ENCODE data around the gene GSTK1.
"Not testable (repeated sequence)": the region's sequence is repeated elsewhere in the genome, so short reads cannot be mapped to it uniquely, and the experiment has no call there.

GSTK1 gene

DNA sequence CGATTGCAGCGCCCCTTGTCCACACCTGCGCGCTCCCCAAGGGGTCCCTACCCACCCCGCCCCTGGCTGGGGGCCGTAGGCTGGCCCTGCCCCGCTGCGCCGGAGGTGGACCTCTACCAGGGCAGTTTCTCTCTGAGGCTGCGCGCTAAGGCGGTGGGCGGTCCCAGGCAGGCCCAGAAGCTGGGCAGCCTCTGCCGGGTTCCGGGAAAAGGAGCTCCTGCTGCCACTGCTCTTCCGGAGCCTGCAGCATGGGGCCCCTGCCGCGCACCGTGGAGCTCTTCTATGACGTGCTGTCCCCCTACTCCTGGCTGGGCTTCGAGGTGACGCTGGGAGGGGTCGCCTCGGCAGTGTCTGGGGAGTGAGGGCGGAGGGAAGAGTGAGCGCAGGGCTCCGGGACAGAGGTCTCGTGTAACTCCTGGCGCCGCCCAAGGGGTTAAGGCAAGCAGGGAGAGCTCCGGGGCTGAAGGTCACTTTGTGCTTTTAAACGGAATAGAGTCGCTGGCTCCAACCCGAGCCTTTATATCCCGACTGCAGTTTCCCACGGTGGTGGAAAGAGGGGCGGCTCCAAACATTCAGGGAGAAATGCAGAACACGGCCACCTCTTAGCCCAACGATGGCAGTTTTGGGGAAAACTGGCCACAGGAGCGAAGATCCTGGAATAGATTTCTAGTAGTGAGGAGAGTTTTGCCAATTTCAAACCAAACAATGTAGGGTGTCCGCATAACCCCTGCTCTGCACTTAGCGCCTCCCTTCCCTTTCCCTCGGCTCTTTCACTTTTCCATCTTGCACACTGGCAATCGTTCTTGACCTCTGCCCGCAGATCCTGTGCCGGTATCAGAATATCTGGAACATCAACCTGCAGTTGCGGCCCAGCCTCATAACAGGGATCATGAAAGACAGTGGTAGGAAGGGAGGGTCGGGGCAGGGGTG, at the start of gene GSTK1:
Gene GSTK1, plus strand, starts transcription at position 176 of the 930 bp plus-strand sequence. Its CDS starts 73 bp downstream, at position 249.
- peak within 1 kb of the TSS; percentile 74 for H3K27ac ChIP-seq
- ChIA-PET POLR2A (ENCODE audit: low non-redundant PET) (interaction anchor here (0.7 kb wide), 1 partner anchor 390 kb away, joined by 3 read pairs; no protein-coding TSS in a partner anchor), CTCF (interaction anchor here (0.6 to 1.0 kb wide), 3 partner anchors 23 to 719 kb away, joined by 3 to 4 read pairs (median 3); no protein-coding TSS in a partner anchor)
- peak; percentile 67 for DNase-seq (ENCODE audit: low spot score)
- TF ChIP-seq, protein P1, sequence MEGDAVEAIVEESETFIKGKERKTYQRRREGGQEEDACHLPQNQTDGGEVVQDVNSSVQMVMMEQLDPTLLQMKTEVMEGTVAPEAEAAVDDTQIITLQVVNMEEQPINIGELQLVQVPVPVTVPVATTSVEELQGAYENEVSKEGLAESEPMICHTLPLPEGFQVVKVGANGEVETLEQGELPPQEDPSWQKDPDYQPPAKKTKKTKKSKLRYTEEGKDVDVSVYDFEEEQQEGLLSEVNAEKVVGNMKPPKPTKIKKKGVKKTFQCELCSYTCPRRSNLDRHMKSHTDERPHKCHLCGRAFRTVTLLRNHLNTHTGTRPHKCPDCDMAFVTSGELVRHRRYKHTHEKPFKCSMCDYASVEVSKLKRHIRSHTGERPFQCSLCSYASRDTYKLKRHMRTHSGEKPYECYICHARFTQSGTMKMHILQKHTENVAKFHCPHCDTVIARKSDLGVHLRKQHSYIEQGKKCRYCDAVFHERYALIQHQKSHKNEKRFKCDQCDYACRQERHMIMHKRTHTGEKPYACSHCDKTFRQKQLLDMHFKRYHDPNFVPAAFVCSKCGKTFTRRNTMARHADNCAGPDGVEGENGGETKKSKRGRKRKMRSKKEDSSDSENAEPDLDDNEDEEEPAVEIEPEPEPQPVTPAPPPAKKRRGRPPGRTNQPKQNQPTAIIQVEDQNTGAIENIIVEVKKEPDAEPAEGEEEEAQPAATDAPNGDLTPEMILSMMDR (conservative IDR thresholded peaks at IDR 0.05; ENCODE audit: low read depth), result no peak

DNA sequence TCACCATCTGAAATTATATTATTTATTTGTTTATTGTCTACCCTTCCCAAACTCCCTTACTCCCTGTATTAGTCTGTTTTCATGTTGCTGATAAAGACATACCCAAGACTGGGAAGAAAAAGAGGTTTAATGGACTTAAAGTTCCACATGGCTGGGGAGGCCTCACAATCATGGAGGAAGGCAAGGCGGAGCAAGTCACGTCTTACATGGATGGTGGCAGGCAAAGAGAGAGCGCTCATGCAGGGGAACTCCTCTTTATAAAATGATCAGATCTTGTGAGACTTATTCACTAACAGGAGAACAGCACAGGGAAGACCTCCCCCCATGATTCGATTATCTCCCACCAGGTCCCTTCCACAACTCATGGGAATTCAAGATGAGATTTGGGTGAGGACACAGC, 49.8 kb upstream of the GSTK1 start:
- CTCF ChIA-PET, result interaction anchor here (2.0 kb wide), 1 partner anchor 210 kb away, joined by 21 read pairs; no protein-coding TSS in a partner anchor
- POLR2A ChIA-PET (ENCODE audit: low non-redundant PET); H3K27ac ChIP-seq: not testable (repeated sequence)

DNA sequence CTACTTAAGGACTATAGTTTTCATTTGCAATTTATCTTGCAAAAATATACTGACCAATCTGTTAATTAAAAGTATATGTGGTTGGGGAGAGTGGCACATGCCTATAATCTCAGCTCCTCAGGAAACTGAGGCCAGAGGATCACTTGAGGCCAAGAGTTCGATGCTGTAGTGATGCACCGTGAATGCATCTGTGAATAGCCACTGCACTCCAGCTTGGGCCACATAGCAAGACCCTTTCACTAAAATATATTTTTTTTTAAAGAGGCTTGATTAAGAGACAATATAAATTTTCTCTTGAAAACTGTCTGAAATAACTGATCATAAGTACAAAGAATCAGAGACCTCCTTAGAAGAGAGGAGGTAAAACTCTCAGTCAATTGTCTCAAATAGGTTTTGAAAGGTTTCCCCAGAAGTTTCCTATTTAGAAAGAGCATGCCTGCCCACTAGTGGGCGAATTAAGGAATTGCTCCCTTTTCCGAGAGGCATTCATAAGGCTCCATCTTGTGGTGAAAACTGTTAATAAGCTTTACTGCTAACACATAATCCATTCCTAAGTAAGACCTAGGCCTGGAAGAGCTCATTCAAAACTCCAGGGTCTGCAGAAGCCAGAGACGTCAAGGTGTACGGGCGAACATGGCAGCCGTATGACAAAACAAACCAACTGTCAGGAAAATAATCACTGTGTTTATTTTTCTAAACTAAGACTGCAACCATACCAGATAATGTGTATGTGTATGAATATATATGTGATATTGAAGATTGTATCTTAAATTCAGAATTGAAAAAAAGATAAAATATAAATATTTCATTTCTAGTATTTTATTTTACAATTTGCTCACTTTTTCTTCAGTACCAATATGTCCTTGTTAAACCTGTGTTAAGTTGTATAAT, 48.2 kb upstream of the GSTK1 start:
- POLR2A ChIA-PET (ENCODE audit: low non-redundant PET), result no interaction called here
- peak; percentile 78 for DNase-seq (ENCODE audit: low spot score)
- CTCF ChIA-PET, result interaction anchor here (0.5 to 2.0 kb wide), 18 partner anchors 11 to 856 kb away, joined by 3 to 21 read pairs (median 4); no protein-coding TSS in a partner anchor
- TF ChIP-seq, protein P1 (conservative IDR thresholded peaks at IDR 0.05; ENCODE audit: low read depth), result peak; percentile 100
- no peak overlapping the region for H3K27ac ChIP-seq

More for the DNA sequence above, 49.8 kb upstream of the GSTK1 start:
- not testable (repeated sequence) for DNase-seq (ENCODE audit: low spot score)

DNA sequence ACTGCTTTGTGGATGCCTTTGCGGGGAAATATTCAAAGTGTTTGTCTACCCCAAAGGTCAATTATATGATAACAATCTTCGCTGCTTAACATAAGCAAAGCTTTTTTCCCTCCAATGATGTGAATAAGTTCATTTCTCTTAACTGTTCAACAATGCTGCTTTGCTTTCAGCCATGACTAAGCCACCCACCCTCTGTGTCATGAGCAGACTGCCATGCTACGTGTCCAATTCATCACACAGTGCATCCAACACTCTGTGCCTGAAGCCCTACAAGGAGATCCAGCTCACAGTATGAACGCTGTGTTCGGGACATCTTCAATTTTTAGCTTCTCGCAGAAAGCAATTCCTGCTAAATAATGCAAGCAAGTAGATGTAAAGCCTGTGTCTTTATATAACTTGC, 47.1 kb upstream of the GSTK1 start:
- POLR2A ChIA-PET (ENCODE audit: low non-redundant PET), result no interaction called here

GRCh38 chr7:143216686-143217085, 46.6 kb upstream of the GSTK1 start:
- TF ChIP-seq, protein P1 (conservative IDR thresholded peaks at IDR 0.05; ENCODE audit: low read depth), result no peak

More for the DNA sequence above, 47.1 kb upstream of the GSTK1 start:
- CTCF ChIA-PET, result interaction anchor here (1.8 kb wide), 1 partner anchor 205 kb away, joined by 9 read pairs; no protein-coding TSS in a partner anchor
- TF ChIP-seq, protein P1 (conservative IDR thresholded peaks at IDR 0.05; ENCODE audit: low read depth), result no peak
- no peak for DNase-seq (ENCODE audit: low spot score)
- H3K27ac ChIP-seq, result no peak overlapping the region

DNA sequence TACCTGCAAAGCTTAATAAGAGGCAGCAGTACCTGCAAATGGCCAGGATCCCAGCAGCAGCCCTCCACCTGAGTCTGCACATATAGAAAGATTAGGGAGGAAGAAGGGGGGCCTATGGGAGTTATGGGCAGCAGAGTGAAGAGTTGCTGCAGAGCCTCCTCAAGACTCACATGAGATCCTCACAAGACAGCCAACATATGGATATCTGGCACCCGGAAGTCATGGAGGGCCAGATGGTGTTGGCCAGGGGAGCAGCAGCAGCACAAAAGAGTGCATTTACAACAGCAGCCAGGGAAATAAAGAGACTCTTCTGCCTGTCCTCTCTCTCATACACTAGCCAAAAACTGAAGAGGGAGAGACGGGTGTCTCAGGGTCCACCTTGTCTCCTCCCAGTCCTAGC, 45.4 kb upstream of the GSTK1 start:
- CTCF ChIA-PET, result no interaction called here
- H3K27ac ChIP-seq, result no peak overlapping the region
- DNase-seq (ENCODE audit: low spot score), result no peak
- POLR2A ChIA-PET (ENCODE audit: low non-redundant PET), result no interaction called here
- TF ChIP-seq, protein P1 (conservative IDR thresholded peaks at IDR 0.05; ENCODE audit: low read depth), result no peak

More at GRCh38 chr7:143216686-143217085, 46.6 kb upstream of the GSTK1 start:
- no peak for DNase-seq (ENCODE audit: low spot score)
- no peak overlapping the region for H3K27ac ChIP-seq
- CTCF ChIA-PET, result no interaction called here
- POLR2A ChIA-PET (ENCODE audit: low non-redundant PET), result no interaction called here

Measured in RWPE1 (cell line).